Psoas muscle (tissue), 8 donors: Measurements from ENCODE around the gene LMAN1L. TPM values are rescaled to one million over a fixed set of nuclear protein-coding genes. Genes with fewer than 3 reads are reported as not detected.

Experiments used
- ATAC-seq, 4 donors: fragments of 200-7000 bp; cut with Tn5 transposase; one replicate each; pipeline ENCODE4 v1.9.1; 2020; ENCODE audit warnings: moderate library complexity in 3 of 4, mild to moderate bottlenecking in 2 of 4
- DNase-seq, 2 donors: peaks; one replicate each; pipeline ENCODE4 v3.0.0-alpha.2; 2020
- H3K27ac ChIP-seq: fragments of 200-600 bp; one replicate; pipeline ENCODE4 v1.8.0; 2022
- H3K27me3 ChIP-seq, 3 donors: fragments of 200-600 bp in 1 of 3; one replicate each; pipeline versions ENCODE4 v1.6.1 to v1.8.0; 2013 to 2022; ENCODE audit warnings: low read length in 2 of 3, mild to moderate bottlenecking in 2 of 3, moderate library complexity in 1 of 3; ENCODE audit not compliant: insufficient read depth in 3 of 3
- H3K36me3 ChIP-seq, 2 donors: fragments of 200-600 bp in 1 of 2; one replicate each; pipeline versions ENCODE4 v1.6.1 to v1.8.0; 2013 to 2022; ENCODE audit warnings: low read depth in 1 of 2, mild to moderate bottlenecking in 1 of 2, moderate library complexity in 1 of 2; ENCODE audit not compliant: insufficient read depth in 1 of 2
- H3K4me1 ChIP-seq: fragments of 200-600 bp; one replicate; pipeline ENCODE4 v1.8.0; 2022
- H3K4me3 ChIP-seq: fragments of 200-600 bp; one replicate; pipeline ENCODE4 v1.8.0; 2022; ENCODE audit warnings: mild to moderate bottlenecking
- H3K9me3 ChIP-seq: fragments of 200-600 bp; one replicate; pipeline ENCODE4 v1.8.0; 2022
- CTCF ChIP-seq: fragments of 200-600 bp; IDR thresholded peaks from one replicate; pipeline ENCODE4 v1.8.0; 2022; ENCODE audit warnings: antibody characterized with exemption
- WGBS, 3 donors: extraction: QIAGEN DNeasy Blood & Tissue Kit; methylation state at CpG; one replicate each; pipeline versions ENCODE4 v1.1.6 to v1.1.7; 2013; 5-methylcytosine and 5-hydroxymethylcytosine counted together
- intact Hi-C, 2 donors: fragments of 100-400 bp; cut with DNase I; formaldehyde crosslinking; loops; one replicate each; pipeline versions ENCODE4 v1.11.0 to v1.14.2; 2022
- polyA plus RNA-seq, 3 donors: library from polyadenylated mRNA; stranded (reverse); fragments of 200-250 nt; gene quantifications; one replicate each; pipeline ENCODE4 v1.2.3, GENCODE V29; 2013
- total RNA-seq, 4 donors: library from RNA; stranded (reverse); fragmentation: NEBNext Ultra II Directional in 2 of 4; extraction: Animal tissue kit (Norgen Biotek cat#: 25700) in 2 of 4; gene quantifications; one replicate each; pipeline versions ENCODE4 v1.2.1 to v1.2.4, GENCODE V29; 2021 to 2023
- donor health status: healthy with polysubstance abuse.
- donor health status: DM: no; HTN: no; CAD: no; lungs with moderate emphysema.
- donor health status: Bipolar disorder and iron deficiency.
- donor health status: healthy.
- donor health status: DM: yes; HTN: yes; CAD: no.
- donor health status: DM: no; HTN: no; CAD: no.
- donor health status: DM: no; HTN: no; CAD: no.
- donor health status: DM: yes; HTN: yes; CAD: no.

LMAN1L gene
- total and polyA plus RNA-seq, 7 donors: 0.36 to 0.66 TPM; not detected in 5

- DNase-seq (no peak), ATAC-seq (no peak)
- no peaks in the 10 kb centered on the region for H3K27me3 ChIP-seq
- no peak for TF ChIP-seq CTCF
- H3K9me3 ChIP-seq: no peaks in the 10 kb centered on the region
- H3K4me3 ChIP-seq: no peak overlapping the region
- 89 to 92% (median 92%) methylated on average over 6 of the region's 6 CpGs for WGBS, 3 donors
- intact Hi-C loops: no loop called here
- no peaks in the 10 kb centered on the region for H3K36me3 ChIP-seq
- no peak overlapping the region for H3K27ac ChIP-seq
- H3K4me1 ChIP-seq: peaks cover 12% of the 10 kb centered on the region
Measured at GRCh38 chr15:74777769-74778598, 34.7 kb upstream of the LMAN1L start.

DNA sequence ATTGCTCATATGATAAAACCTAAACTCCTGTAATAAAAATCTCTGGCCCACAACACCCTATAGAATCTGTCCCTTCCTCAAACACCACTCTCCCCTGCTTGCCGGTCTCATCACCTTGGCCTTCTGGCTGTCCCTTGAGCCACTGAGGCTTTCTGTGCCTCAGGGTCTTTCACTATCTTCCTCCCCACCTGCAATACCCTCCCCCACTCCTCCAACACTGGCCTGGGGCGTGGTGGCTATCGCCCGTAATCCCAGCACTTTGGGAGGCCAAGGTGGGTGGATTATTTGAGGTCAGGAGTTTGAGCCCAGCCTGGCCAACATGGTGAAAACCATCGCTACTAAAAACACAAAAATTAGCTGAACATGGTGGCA lies 34.0 kb upstream of the LMAN1L start:
- WGBS, 3 donors: 93 to 94% (median 94%) methylated on average over 5 of the region's 5 CpGs
- H3K4me1 ChIP-seq: peaks cover 18% of the 10 kb centered on the region
- no peak for DNase-seq
- no peak overlapping the region for H3K27ac ChIP-seq
- no peaks in the 10 kb centered on the region for H3K9me3 ChIP-seq
- H3K27me3 ChIP-seq: no peaks in the 10 kb centered on the region
- TF ChIP-seq CTCF: no peak
- intact Hi-C loops: no loop called here
- no peak overlapping the region for H3K4me3 ChIP-seq
- no peaks in the 10 kb centered on the region for H3K36me3 ChIP-seq
- ATAC-seq: no peak

DNA sequence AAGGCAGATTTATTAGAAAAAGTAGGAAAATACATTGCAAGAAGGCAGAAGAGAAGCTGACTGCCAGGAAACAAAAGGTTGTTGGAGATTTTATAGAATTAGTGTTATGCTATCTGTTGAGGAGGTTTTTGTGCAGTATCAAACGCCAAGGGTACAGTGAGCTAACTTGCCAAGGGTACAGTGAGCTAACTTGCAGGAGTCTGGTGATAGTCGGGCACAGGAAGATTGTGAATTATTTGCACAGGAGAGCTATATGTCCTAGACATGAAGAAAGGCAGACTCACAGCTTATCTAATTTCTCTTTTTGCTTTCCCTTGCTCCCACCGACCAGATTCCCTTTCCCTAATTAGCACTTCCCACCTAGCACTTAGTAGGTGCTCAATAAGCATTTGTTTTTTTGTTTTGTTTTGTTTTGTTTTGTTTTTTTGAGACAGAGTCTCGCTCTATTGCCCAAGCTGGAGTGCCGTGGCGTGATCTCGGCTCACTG lies 33.4 kb upstream of the LMAN1L start:
- no peaks in the 10 kb centered on the region for H3K27me3 ChIP-seq
- ATAC-seq (no peak), DNase-seq (no peak)
- 82 to 89% (median 88%) methylated on average over 7 of the region's 7 CpGs for WGBS, 3 donors
- no peak for TF ChIP-seq CTCF
- no peaks in the 10 kb centered on the region for H3K9me3 ChIP-seq
- H3K4me1 ChIP-seq: peaks cover 24% of the 10 kb centered on the region
- H3K4me3 ChIP-seq: no peak overlapping the region
- H3K36me3 ChIP-seq: no peaks in the 10 kb centered on the region
- H3K27ac ChIP-seq: no peak overlapping the region
- intact Hi-C loops: no loop called here

DNA sequence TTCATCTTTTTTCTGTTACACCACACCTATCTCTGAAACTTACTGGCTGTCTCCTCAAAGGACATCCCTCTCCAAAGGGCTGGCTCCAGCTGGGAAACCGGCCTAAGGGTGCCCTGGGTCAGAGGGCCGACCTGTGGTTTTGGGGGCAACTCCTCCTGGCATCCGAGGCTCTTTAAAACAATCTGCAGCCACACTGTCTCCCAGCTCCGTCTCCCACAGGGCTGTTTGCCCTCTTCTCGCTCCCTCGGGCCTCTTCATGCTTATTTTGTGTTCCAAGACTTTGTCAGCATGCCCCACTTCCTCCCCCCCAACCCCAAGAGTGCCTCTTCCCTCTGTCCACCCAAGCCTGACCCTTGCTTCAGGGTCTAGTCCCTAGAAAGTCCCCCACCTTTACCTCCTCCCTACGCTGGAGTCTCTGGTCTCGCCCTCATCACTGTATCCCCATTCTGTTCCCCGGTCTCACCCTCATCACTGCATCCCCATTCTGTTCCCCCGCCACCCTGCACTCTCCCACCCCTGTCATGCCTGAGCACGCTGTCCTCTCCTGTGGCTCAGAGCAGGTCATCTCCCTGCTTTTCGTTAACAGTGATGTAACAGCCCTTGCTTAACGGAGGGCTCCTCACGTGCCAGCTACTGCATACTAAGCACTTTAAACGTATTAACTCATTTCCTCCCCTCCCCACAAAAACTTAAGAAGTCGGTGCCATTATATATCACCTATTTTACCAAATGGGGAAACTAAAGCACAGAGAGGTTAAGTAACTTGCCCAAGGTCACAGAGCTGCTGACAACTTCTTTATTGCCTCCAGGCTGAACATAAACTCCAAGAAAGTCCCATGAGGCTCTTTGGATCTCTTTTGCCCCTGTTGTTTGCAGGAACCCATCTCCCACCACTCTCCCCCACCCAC lies 31.9 kb upstream of the LMAN1L start:
- H3K27ac ChIP-seq: no peak overlapping the region
- 55 to 68% (median 63%) methylated on average over 16 of the region's 16 CpGs for WGBS, 3 donors
- H3K27me3 ChIP-seq: no peaks in the 10 kb centered on the region

More for the DNA sequence above, 31.9 kb upstream of the LMAN1L start:
- DNase-seq (no peak), ATAC-seq (no peak)
- no peaks in the 10 kb centered on the region for H3K36me3 ChIP-seq
- TF ChIP-seq CTCF: no peak
- H3K4me3 ChIP-seq: peak overlapping the region; percentile 86
- no peaks in the 10 kb centered on the region for H3K9me3 ChIP-seq
- intact Hi-C loops: loop anchor here in 1 of 2 donors (5.0 kb wide), 2 partner anchors 57 to 157 kb away; partner anchors contain the start of gene COX5A
- peaks cover 40% of the 10 kb centered on the region for H3K4me1 ChIP-seq
